ENCODE results near the gene HOXC13.

HOXC13 gene

GRCh38 chr12:53982648-53983567 lies 44.3 kb downstream of the HOXC13 start:
- Histone ChIP-seq H3F3A (ENCODE audit: control insufficient read depth, insufficient read depth) (peaks cover 6% of the 10 kb centered on the region; the same call in 1 of the 2 replicates), H3K36me3 (ENCODE audit: control insufficient read depth, low read length) (no peaks in the 10 kb centered on the region), H3K9me2 (replicated peaks; ENCODE audit: control insufficient read depth, low read length) (no peaks in the 10 kb centered on the region), H4K20me1 (ENCODE audit: control insufficient read depth, insufficient read depth, low read depth, low read length) (no peaks in the 10 kb centered on the region), H3K4me3 (ENCODE audit: low read length) (no peak overlapping the region), H3K27ac (ENCODE audit: low read depth, low read length) (no peak overlapping the region), H3K27me3 (ENCODE audit: control insufficient read depth, low read length) (peaks cover 71% of the 10 kb centered on the region), H3K4me1 (ENCODE audit: control insufficient read depth, low read length) (peaks cover 39% of the 10 kb centered on the region), H3K4me2 (ENCODE audit: low read length) (peak overlapping the region; percentile 82; the same call in 1 of the 2 replicates), H3K9me3 (ENCODE audit: control insufficient read depth, insufficient read depth, low read length) (no peaks in the 10 kb centered on the region), H3K79me2 (ENCODE audit: control insufficient read depth, low read length) (no peaks in the 10 kb centered on the region)
- no peak for TF ChIP-seq EZH2phosphoT487 (IDR thresholded peaks at IDR 0.05; ENCODE audit: borderline replicate concordance, low read length)
- TF ChIP-seq CTCF (IDR thresholded peaks at IDR 0.05; ENCODE audit: low read depth, low read length, poor library complexity, severe bottlenecking) = no peak

GRCh38 chr12:53983568-53983949 lies 44.9 kb downstream of the HOXC13 start:
- TF ChIP-seq EZH2phosphoT487 (IDR thresholded peaks at IDR 0.05; ENCODE audit: borderline replicate concordance, low read length) (no peak), CTCF (IDR thresholded peaks at IDR 0.05; ENCODE audit: low read depth, low read length, poor library complexity, severe bottlenecking) (no peak)
- H3K27ac ChIP-seq (ENCODE audit: low read depth, low read length) = peak overlapping the region; percentile 28
- peak overlapping the region; percentile 67 for H3K4me3 ChIP-seq (ENCODE audit: low read length)
- H3K79me2 ChIP-seq (ENCODE audit: control insufficient read depth, low read length) = no peaks in the 10 kb centered on the region
- H4K20me1 ChIP-seq (ENCODE audit: control insufficient read depth, insufficient read depth, low read depth, low read length) = peaks cover 3% of the 10 kb centered on the region; the same call in 1 of the 2 replicates
- peak overlapping the region; percentile 82 for H3K4me2 ChIP-seq (ENCODE audit: low read length)
- no peaks in the 10 kb centered on the region for H3K36me3 ChIP-seq (ENCODE audit: control insufficient read depth, low read length)
- H3K9me3 ChIP-seq (ENCODE audit: control insufficient read depth, insufficient read depth, low read length) = no peaks in the 10 kb centered on the region
- H3K4me1 ChIP-seq (ENCODE audit: control insufficient read depth, low read length) = peaks cover 40% of the 10 kb centered on the region
- H3F3A ChIP-seq (ENCODE audit: control insufficient read depth, insufficient read depth) = peaks cover 6% of the 10 kb centered on the region; the same call in 1 of the 2 replicates
- H3K27me3 ChIP-seq (ENCODE audit: control insufficient read depth, low read length) = peaks cover 74% of the 10 kb centered on the region
- no peaks in the 10 kb centered on the region for H3K9me2 ChIP-seq (replicated peaks; ENCODE audit: control insufficient read depth, low read length)

- Histone ChIP-seq H3K4me1 (ENCODE audit: control insufficient read depth, low read length) (peaks cover 43% of the 10 kb centered on the region), H3K79me2 (ENCODE audit: control insufficient read depth, low read length) (no peaks in the 10 kb centered on the region), H3K4me2 (ENCODE audit: low read length) (peak overlapping the region; percentile 82), H3K27me3 (ENCODE audit: control insufficient read depth, low read length) (peaks cover 73% of the 10 kb centered on the region), H3F3A (ENCODE audit: control insufficient read depth, insufficient read depth) (peaks cover 6% of the 10 kb centered on the region; the same call in 1 of the 2 replicates), H3K36me3 (ENCODE audit: control insufficient read depth, low read length) (no peaks in the 10 kb centered on the region), H3K27ac (ENCODE audit: low read depth, low read length) (peak overlapping the region; percentile 28), H3K4me3 (ENCODE audit: low read length) (peak overlapping the region; percentile 67), H4K20me1 (ENCODE audit: control insufficient read depth, insufficient read depth, low read depth, low read length) (peaks cover 6% of the 10 kb centered on the region; the same call in 1 of the 2 replicates), H3K9me3 (ENCODE audit: control insufficient read depth, insufficient read depth, low read length) (no peaks in the 10 kb centered on the region), H3K9me2 (replicated peaks; ENCODE audit: control insufficient read depth, low read length) (no peaks in the 10 kb centered on the region)
- TF ChIP-seq CTCF (IDR thresholded peaks at IDR 0.05; ENCODE audit: low read depth, low read length, poor library complexity, severe bottlenecking) (no peak), EZH2phosphoT487 (IDR thresholded peaks at IDR 0.05; ENCODE audit: borderline replicate concordance, low read length) (no peak)
Measured at GRCh38 chr12:53983950-53984572, 45.4 kb downstream of the HOXC13 start.

All from DOHH2 (cell line).